Mononuclear cell (primary cell): ENCODE results near the gene FAM217B. TPM values are rescaled to one million over a fixed set of nuclear protein-coding genes. Genes with fewer than 3 reads are reported as not detected.

Experiments
- H3K27me3 ChIP-seq: 2 replicates; pipeline ENCODE4 v1.6.0; 2011; ENCODE audit warnings: low read length, control low read depth; ENCODE audit not compliant: insufficient read depth
- H3K4me1 ChIP-seq: 2 replicates; pipeline ENCODE4 v1.5.1; 2011; ENCODE audit warnings: mild to moderate bottlenecking, low read length, control low read depth; ENCODE audit not compliant: insufficient read depth
- H3K4me3 ChIP-seq: 2 replicates; pipeline ENCODE4 v1.5.1; 2011; ENCODE audit warnings: mild to moderate bottlenecking, low read length, moderate library complexity
- H3K9me3 ChIP-seq: 2 replicates; pipeline ENCODE4 v1.5.1; 2011; ENCODE audit warnings: low read depth, mild to moderate bottlenecking, control low read depth, low read length
- total RNA-seq: library from RNA; depleted of rRNA; stranded (reverse); fragments of >200 nt; gene quantifications from one replicate; pipeline ENCODE4 v1.2.3, GENCODE V29; 2012

Gene FAM217B
- total RNA-seq, 1 donor: 8.3 TPM

DNA sequence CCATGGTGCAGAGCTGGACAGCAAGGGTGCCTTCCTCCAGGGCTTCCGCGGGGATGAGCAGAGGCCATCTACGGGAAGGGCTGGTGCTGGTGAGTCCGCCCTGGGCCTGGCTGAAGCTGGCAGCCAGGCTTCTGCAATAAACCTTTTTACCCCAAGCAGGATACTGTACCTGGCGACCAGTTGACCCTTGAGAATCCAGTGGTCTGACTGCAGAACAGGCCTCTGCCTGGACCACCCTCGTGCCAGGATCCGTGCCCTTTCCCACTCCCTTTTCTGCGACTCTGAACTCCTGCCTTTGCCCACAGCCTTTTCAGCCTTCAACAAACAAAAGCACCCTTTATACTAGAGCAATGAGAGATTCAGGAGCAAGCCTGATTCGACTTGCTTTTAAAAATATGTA is 36.9 kb downstream of the FAM217B start:
- no peak overlapping the region for H3K4me3 ChIP-seq
- peaks cover 9% of the 10 kb centered on the region for H3K4me1 ChIP-seq
- no peaks in the 10 kb centered on the region for H3K27me3 ChIP-seq
- no peaks in the 10 kb centered on the region for H3K9me3 ChIP-seq

DNA sequence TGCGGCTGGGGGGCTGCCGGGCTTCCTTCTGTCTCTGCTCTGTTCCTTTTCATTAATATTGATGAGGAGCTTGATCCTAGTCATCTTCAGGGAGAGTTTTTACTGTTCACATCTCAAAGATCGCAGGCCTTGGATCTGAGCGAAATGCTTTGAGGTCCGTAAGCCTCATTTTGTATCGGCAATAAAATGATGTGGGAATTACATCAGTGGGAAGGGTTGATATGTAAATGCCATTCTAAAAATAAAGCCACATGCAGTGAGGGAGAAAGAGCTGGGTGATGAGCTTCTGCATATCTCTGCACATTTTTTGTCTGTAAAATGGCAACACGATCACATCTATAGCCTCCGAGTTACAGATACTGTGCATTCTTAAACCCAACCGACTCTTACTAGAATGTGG is 42.9 kb downstream of the FAM217B start:
- Histone ChIP-seq H3K4me1 (peaks cover 17% of the 10 kb centered on the region), H3K4me3 (no peak overlapping the region), H3K9me3 (no peaks in the 10 kb centered on the region), H3K27me3 (no peaks in the 10 kb centered on the region)

DNA sequence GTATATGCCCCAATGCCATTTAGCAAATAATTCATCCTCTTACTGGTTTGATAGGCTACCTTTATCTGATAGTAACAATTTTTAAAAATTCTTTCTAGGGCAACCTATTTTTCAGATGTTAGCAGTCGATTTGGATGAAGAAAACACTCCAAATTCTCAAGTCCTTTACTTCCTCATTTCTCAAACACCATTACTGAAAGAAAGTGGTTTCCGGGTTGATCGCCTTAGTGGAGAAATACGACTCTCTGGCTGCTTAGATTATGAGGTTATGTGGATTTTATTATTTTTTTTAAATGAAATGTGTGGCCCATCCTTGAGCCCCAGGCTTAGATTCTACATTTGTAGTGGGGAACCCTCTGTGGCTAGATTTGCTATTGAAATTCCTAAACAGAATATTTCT is 44.4 kb downstream of the FAM217B start:
- Histone ChIP-seq H3K4me3 (no peak overlapping the region), H3K27me3 (no peaks in the 10 kb centered on the region), H3K4me1 (peaks cover 22% of the 10 kb centered on the region), H3K9me3 (no peaks in the 10 kb centered on the region)

DNA sequence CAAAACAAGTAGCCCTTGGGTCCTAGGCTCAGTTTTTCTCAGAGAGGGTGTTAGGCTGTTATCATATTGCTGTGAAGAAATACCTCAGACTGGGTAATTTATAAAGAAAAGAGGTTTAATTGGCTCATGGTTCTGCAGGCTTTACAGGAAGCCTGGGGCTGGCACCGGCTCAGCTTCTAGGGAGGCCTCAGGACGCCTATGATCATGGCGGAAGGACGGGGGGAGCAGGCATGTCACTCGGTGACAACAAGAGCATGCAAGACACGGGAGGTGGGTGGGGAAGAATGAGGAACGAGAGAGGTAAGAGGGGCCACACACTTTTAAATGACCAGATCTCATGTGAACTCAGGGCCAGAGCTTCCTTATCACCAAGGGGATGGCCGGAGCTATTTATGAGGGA is 45.0 kb downstream of the FAM217B start:
- Histone ChIP-seq H3K9me3 (no peaks in the 10 kb centered on the region), H3K4me1 (peaks cover 22% of the 10 kb centered on the region), H3K27me3 (no peaks in the 10 kb centered on the region), H3K4me3 (no peak overlapping the region)

DNA sequence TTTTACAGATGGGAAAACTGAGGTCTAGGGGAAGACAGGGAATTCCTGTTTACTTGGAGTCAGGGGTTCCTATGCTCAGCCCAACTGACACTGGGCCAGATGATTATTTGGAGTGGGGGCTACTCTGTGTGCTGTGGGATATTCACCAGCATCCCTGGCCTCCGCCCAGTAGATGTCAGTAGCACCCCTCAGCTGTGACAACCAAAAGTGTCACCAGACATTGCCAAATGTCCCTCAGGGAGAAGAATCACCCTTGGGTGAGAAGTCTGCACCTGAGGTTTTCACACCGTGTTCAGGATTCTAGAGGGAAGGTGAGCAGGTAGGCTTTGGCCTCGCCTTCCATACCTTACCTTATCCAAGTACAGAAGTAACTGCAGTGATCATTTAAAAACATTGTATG is 45.7 kb downstream of the FAM217B start:
- Histone ChIP-seq H3K4me1 (peaks cover 25% of the 10 kb centered on the region), H3K9me3 (no peaks in the 10 kb centered on the region), H3K27me3 (no peaks in the 10 kb centered on the region), H3K4me3 (no peak overlapping the region)

DNA sequence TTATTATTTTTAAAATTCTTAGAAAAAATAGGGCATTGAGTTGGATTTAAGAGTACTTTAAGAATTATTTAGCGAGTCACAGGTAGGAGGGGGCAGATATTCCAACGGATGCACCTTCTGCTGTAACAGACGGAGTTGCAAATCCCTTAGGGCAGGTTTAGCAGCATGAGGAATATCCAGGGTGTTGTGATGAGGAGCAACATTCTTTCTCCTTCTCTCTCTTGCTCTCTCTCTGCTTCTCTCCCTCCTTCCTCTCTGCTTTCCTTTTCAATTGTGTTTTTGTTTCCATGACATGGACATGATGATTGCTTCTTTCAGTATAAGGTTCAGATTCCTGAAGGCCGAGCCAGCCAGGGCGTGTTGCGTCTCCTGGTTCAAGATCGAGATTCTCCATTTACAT is 46.9 kb downstream of the FAM217B start:
- Histone ChIP-seq H3K27me3 (no peaks in the 10 kb centered on the region), H3K4me1 (peaks cover 38% of the 10 kb centered on the region), H3K4me3 (no peak overlapping the region), H3K9me3 (no peaks in the 10 kb centered on the region)

DNA sequence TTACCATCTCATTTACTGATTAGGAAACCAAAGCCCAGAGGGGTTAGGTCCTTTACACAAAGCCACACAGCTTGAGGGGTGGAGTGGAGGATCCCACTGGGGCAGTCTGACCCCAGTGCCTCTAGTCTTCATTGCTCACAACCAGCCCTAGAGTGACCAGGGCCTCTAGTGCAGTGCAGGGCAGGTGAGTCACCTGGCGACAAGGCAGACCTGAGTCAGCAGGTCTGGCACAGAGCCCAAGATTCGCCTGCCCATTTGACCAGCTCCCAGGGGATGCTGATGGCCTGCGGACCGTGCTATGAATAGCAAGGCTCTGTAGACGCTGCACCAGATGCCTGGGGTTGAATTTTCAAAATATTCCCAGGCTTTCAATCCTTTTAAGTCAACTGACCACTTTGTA is 48.0 kb downstream of the FAM217B start:
- no peak overlapping the region for H3K4me3 ChIP-seq
- no peaks in the 10 kb centered on the region for H3K27me3 ChIP-seq
- no peaks in the 10 kb centered on the region for H3K9me3 ChIP-seq
- peaks cover 38% of the 10 kb centered on the region for H3K4me1 ChIP-seq

DNA sequence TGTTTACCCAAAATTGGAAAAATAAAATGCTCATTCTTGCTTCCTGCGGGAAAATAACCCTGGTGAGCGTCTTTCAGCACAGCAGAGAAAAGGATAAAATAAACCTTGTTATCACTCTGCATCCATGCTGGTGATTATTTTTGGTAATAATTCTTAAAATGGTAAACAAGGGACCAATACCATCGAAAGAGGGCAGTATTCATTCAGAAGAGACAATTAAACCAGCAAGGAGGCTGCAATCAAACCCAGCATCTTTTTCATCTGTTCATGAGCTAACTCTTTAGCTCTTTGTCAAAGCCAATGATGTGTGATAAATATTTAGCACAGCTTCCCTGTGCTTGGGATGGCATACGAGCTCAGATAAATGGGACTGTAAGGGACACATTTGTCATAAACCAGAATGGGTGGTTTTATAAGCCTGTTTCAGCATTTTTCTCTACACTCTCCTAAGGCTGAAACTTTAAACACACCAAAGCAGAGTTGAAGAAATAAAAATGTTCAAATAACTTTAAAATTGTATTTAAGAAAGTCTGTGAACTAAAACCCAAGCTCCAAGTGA is 52.4 kb downstream of the FAM217B start:
- no peaks in the 10 kb centered on the region for H3K27me3 ChIP-seq
- H3K9me3 ChIP-seq: no peaks in the 10 kb centered on the region
- peaks cover 34% of the 10 kb centered on the region for H3K4me1 ChIP-seq
- no peak overlapping the region for H3K4me3 ChIP-seq

DNA sequence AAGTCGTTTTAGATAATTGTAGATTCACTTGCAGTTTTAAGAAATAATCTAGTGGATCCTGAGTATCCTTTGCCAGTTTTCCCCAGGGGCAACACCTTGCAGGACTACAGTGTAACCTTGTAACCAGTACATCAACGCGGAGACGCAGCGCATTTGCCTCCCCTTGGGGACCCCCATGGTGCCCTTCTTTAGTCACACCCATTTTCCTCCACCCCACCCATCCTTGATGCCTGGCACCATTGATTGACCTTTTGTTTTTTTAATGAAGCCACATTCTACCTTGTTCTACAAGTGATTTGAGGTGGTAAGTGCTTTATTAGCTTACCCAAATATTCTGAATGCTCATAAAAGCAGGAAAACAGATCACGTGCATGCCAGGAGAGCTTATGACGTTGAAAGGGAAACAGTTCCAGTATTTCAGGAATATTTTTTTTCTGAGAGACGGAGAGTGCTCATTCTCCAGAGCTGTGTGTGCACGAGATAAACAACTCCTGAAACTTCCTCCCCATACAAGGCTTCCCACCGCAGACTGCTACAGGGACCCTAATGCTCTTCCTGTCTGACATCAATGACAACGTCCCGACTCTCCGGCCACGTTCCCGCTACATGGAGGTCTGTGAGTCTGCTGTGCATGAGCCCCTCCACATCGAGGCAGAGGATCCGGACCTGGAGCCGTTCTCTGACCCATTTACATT is 53.7 kb downstream of the FAM217B start:
- H3K4me1 ChIP-seq: peaks cover 29% of the 10 kb centered on the region
- H3K27me3 ChIP-seq: no peaks in the 10 kb centered on the region
- H3K9me3 ChIP-seq: no peaks in the 10 kb centered on the region
- no peak overlapping the region for H3K4me3 ChIP-seq

DNA sequence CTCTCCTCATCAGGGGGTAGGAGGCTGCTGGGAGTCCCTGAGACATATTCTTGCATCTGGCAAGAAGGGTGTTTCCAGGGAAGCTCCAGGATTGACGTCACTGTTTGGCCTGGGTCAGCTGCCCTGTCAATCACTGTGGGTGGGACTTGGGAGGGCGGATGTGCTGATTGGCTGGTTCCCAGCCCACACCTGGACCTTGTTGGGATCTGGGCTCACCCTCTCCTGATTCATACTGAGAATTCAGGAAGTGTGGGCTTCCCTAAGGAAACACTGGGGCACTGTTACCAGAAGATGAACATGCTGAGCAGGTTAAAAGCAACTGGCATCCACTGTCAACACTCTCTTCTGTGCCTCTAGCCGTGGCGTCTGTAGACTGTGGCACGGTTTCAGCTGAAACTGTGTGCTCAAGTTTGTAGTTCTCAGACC is 54.5 kb downstream of the FAM217B start:
- peaks cover 29% of the 10 kb centered on the region for H3K4me1 ChIP-seq
- H3K27me3 ChIP-seq: no peaks in the 10 kb centered on the region
- no peaks in the 10 kb centered on the region for H3K9me3 ChIP-seq
- no peak overlapping the region for H3K4me3 ChIP-seq

DNA sequence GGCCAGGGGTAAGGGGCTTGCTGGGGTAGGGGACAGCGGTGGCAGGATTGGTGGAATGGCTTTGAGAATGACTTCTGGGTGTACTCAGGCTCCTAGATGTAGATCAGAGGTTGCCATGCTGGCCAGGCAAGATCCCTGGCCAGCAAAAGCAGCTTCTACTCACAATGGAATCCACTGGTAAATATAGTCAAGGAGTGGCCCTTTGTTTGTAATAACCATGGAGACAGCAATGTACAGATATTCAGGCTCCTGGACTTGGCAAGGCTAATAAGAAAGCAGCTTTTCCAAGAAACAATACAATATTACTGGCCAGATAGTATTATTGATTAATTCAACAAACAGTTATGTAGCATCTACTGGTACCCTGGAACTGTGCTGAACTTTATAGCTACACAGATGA is 55.9 kb downstream of the FAM217B start:
- Histone ChIP-seq H3K4me1 (peaks cover 29% of the 10 kb centered on the region), H3K9me3 (no peaks in the 10 kb centered on the region), H3K4me3 (no peak overlapping the region), H3K27me3 (no peaks in the 10 kb centered on the region)

DNA sequence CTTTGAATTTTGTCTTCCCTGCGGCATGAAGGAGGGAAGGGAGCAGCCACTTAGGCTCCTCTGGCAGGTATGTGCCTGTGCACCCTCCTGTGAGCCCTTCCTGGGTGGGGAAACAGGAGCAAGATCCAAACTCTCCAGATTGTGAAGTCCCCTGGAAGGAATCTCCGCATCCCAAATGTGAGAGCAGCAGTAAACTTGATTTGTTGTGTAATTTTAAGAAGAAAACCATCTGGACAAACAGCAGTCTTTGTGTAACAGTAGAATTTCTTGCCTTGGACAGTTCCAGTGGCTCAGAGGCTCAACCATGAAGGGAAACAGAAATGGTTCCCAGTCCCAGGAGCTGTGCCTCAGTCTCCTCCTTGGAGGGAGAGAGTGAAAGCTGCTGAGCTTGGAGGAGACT is 57.7 kb downstream of the FAM217B start:
- Histone ChIP-seq H3K4me3 (no peak overlapping the region), H3K27me3 (no peaks in the 10 kb centered on the region), H3K4me1 (peaks cover 18% of the 10 kb centered on the region), H3K9me3 (no peaks in the 10 kb centered on the region)

Other genes starting within 250 kb of the FAM217B start
- 1.8 TPM for gene SYCP2, start 6.8 kb upstream of the FAM217B start, total RNA-seq
- gene PPP1R3D, start 84 bp upstream of the FAM217B start, total RNA-seq: 6.7 TPM
- 0.73 TPM for gene CDH26, start 18.0 kb downstream of the FAM217B start, total RNA-seq